ENCODE results near the gene FBXW4. TPM values are rescaled to one million over a fixed set of nuclear protein-coding genes. Genes with fewer than 3 reads are reported as not detected.

The FBXW4 gene
- total and polyA plus RNA-seq, 2 of the 8 experiments (the other 6 are each of a cell fraction or from before 2014, with no cell fraction given), result 29.0 to 32.8 TPM

GRCh38 chr10:101587725-101588653 lies 107.0 kb downstream of the FBXW4 start, which contains the start of the genes DPCD and POLL (continued):
- TF ChIP-seq USF2 (IDR thresholded peaks at IDR 0.05; ENCODE audit: low read length) (no peak), RXRA (IDR thresholded peaks at IDR 0.05; ENCODE audit: insufficient read depth, low read depth, low read length) (no peak), EGR1 (IDR thresholded peaks at IDR 0.05; ENCODE audit: borderline replicate concordance, low read depth, low read length) (no peak), RNF2 (IDR thresholded peaks at IDR 0.05; ENCODE audit: borderline replicate concordance, low read depth, low read length, missing control alignments, poor library complexity, severe bottlenecking) (no peak), KDM4A (IDR thresholded peaks at IDR 0.05; ENCODE audit: low read depth, low read length, severe bottlenecking) (peak; percentile 97), RBBP5 (IDR thresholded peaks at IDR 0.05; ENCODE audit: borderline replicate concordance, low read depth, low read length) (peak; percentile 93), TAF1 (IDR thresholded peaks at IDR 0.05; ENCODE audit: low read depth, low read length) (peak; percentile 54; the same call in 1 of the 2 replicates), SRF (IDR thresholded peaks at IDR 0.05; ENCODE audit: low read depth, low read length) (no peak), SUZ12 (IDR thresholded peaks at IDR 0.05; ENCODE audit: low read length) (no peak), NANOG (IDR thresholded peaks at IDR 0.05; ENCODE audit: insufficient read depth, low read depth, low read length, poor library complexity, severe bottlenecking) (no peak), MAFK (IDR thresholded peaks at IDR 0.05; ENCODE audit: low read depth, low read length) (no peak), HDAC6 (IDR thresholded peaks at IDR 0.05; ENCODE audit: low read depth, low read length) (no peak), CHD1 (IDR thresholded peaks at IDR 0.05; ENCODE audit: low read depth, low read length) (no peak), CREB1 (IDR thresholded peaks at IDR 0.05) (peak; percentile 44; the same call in 1 of the 2 replicates), KDM1A (IDR thresholded peaks at IDR 0.05; ENCODE audit: borderline replicate concordance, low read length) (no peak; the same call in 1 of the 2 replicates), SP1 (IDR thresholded peaks at IDR 0.05; ENCODE audit: low read depth, low read length) (no peak), JUND (IDR thresholded peaks at IDR 0.05; ENCODE audit: low read length) (no peak), TAF7 (optimal IDR thresholded peaks at IDR 0.05; ENCODE audit: borderline replicate concordance, low read depth, low read length) (no peak), TEAD4 (IDR thresholded peaks at IDR 0.05; ENCODE audit: low read depth, low read length) (no peak)
- TF ChIP-seq, protein P1, sequence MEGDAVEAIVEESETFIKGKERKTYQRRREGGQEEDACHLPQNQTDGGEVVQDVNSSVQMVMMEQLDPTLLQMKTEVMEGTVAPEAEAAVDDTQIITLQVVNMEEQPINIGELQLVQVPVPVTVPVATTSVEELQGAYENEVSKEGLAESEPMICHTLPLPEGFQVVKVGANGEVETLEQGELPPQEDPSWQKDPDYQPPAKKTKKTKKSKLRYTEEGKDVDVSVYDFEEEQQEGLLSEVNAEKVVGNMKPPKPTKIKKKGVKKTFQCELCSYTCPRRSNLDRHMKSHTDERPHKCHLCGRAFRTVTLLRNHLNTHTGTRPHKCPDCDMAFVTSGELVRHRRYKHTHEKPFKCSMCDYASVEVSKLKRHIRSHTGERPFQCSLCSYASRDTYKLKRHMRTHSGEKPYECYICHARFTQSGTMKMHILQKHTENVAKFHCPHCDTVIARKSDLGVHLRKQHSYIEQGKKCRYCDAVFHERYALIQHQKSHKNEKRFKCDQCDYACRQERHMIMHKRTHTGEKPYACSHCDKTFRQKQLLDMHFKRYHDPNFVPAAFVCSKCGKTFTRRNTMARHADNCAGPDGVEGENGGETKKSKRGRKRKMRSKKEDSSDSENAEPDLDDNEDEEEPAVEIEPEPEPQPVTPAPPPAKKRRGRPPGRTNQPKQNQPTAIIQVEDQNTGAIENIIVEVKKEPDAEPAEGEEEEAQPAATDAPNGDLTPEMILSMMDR (IDR thresholded peaks at IDR 0.05; ENCODE audit: control extremely low read depth in 1 of 3, insufficient read depth in 1 of 3, low read depth in 1 of 3, low read length in 3 of 3), result no peak

All from H1 (cell line).